Ishikawa (cell line): ENCODE measurements around the gene CCDC69.

ENCODE experiments used
- CEBPB ChIP-seq: IDR thresholded peaks from 2 replicates; pipeline ENCODE4 v1.6.1; 2012
- CREB1 ChIP-seq: IDR thresholded peaks from 2 replicates; pipeline ENCODE4 v1.6.1; 2012; ENCODE audit warnings: low read depth
- EGR1 ChIP-seq: IDR thresholded peaks from 2 replicates; pipeline ENCODE4 v1.6.1; 2012
- EP300 ChIP-seq: IDR thresholded peaks from 2 replicates; pipeline ENCODE4 v1.6.1; 2012; ENCODE audit warnings: borderline replicate concordance
- FOXM1 ChIP-seq: IDR thresholded peaks from 2 replicates; pipeline ENCODE4 v1.6.1; 2012; ENCODE audit warnings: low read depth, borderline replicate concordance
- NFIC ChIP-seq: IDR thresholded peaks from 2 replicates; pipeline ENCODE4 v1.6.1; 2012
- RAD21 ChIP-seq: IDR thresholded peaks from 2 replicates; pipeline ENCODE4 v1.6.1; 2012; ENCODE audit warnings: low read depth
- TAF1 ChIP-seq: IDR thresholded peaks from 2 replicates; pipeline ENCODE4 v1.6.1; 2012; ENCODE audit warnings: low read depth, mild to moderate bottlenecking
- TCF12 ChIP-seq: IDR thresholded peaks from 2 replicates; pipeline ENCODE4 v1.6.1; 2012; ENCODE audit warnings: low read depth
- TEAD4 ChIP-seq: IDR thresholded peaks from 2 replicates; pipeline ENCODE4 v1.6.1; 2012
- YY1 ChIP-seq: IDR thresholded peaks from 2 replicates; pipeline ENCODE4 v1.6.1; 2012; ENCODE audit warnings: low read depth
- ZBTB7A ChIP-seq: IDR thresholded peaks from 2 replicates; pipeline ENCODE4 v1.6.1; 2012; ENCODE audit warnings: low read depth
- TF ChIP-seq, protein P1 (sequence below): IDR thresholded peaks from 2 replicates; pipeline ENCODE4 v1.6.1; 2012; ENCODE audit warnings: low read depth, mild to moderate bottlenecking
- TF ChIP-seq, protein P2 (sequence below): IDR thresholded peaks from 2 replicates; pipeline ENCODE4 v1.6.1; 2012
- TF ChIP-seq, protein P3 (sequence below): IDR thresholded peaks from 2 replicates; pipeline ENCODE4 v1.6.1; 2012

The CCDC69 gene

DNA sequence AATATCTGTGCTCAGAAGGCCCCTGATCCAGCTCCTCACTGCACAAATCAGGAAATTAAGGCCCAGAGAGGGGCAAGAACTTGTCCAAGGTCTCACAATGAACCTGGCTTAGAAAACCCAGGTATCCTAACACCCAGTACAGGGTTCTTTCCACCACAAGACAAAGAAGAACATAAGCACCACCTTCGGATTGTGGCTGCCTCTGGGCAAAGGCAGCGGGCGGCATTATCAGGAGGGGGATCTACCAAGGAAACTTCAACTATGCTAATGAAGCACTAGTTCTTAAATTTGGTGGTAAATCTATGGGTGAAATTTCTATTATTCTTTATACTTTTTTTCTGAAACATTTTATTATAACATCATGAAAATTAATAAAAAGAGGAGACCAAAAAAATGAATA lies 84.2 kb downstream of the CCDC69 start:
- TF ChIP-seq NFIC, result no peak
- no peak for TF ChIP-seq TCF12
- TF ChIP-seq, protein P1, sequence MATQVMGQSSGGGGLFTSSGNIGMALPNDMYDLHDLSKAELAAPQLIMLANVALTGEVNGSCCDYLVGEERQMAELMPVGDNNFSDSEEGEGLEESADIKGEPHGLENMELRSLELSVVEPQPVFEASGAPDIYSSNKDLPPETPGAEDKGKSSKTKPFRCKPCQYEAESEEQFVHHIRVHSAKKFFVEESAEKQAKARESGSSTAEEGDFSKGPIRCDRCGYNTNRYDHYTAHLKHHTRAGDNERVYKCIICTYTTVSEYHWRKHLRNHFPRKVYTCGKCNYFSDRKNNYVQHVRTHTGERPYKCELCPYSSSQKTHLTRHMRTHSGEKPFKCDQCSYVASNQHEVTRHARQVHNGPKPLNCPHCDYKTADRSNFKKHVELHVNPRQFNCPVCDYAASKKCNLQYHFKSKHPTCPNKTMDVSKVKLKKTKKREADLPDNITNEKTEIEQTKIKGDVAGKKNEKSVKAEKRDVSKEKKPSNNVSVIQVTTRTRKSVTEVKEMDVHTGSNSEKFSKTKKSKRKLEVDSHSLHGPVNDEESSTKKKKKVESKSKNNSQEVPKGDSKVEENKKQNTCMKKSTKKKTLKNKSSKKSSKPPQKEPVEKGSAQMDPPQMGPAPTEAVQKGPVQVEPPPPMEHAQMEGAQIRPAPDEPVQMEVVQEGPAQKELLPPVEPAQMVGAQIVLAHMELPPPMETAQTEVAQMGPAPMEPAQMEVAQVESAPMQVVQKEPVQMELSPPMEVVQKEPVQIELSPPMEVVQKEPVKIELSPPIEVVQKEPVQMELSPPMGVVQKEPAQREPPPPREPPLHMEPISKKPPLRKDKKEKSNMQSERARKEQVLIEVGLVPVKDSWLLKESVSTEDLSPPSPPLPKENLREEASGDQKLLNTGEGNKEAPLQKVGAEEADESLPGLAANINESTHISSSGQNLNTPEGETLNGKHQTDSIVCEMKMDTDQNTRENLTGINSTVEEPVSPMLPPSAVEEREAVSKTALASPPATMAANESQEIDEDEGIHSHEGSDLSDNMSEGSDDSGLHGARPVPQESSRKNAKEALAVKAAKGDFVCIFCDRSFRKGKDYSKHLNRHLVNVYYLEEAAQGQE, result no peak
- no peak for TF ChIP-seq TEAD4
- TF ChIP-seq, protein P2, sequence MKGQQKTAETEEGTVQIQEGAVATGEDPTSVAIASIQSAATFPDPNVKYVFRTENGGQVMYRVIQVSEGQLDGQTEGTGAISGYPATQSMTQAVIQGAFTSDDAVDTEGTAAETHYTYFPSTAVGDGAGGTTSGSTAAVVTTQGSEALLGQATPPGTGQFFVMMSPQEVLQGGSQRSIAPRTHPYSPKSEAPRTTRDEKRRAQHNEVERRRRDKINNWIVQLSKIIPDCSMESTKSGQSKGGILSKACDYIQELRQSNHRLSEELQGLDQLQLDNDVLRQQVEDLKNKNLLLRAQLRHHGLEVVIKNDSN, result no peak
- no peak for TF ChIP-seq EGR1
- TF ChIP-seq YY1, result no peak
- TF ChIP-seq RAD21, result no peak
- TF ChIP-seq CREB1, result no peak
- no peak for TF ChIP-seq TAF1
- no peak for TF ChIP-seq EP300
- no peak for TF ChIP-seq ZBTB7A
- no peak for TF ChIP-seq CEBPB
- TF ChIP-seq, protein P3, sequence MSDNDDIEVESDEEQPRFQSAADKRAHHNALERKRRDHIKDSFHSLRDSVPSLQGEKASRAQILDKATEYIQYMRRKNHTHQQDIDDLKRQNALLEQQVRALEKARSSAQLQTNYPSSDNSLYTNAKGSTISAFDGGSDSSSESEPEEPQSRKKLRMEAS, result no peak
- TF ChIP-seq FOXM1, result no peak

DNA sequence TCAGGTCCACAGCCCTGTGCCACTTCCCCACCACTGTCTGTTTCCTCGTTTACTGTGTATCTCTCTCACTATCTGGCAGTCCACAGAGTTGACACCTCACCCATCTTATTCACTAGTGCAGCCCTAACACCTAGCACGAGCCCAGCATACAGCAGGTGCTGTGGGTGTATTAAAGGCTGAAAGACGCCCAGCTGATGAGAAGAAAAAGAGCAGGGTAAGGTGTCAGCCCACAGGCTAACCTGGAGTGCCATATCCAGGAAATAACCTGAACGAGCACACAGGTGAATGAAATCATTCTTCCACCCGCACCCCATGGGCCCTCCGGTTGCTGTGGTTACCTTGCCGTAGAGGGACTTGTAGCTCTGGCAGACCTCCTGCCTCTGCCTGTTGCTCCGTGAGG lies 84.9 kb downstream of the CCDC69 start:
- TF ChIP-seq, protein P3, result no peak
- TF ChIP-seq YY1, result no peak
- no peak for TF ChIP-seq TCF12
- TF ChIP-seq EP300, result no peak
- TF ChIP-seq ZBTB7A, result no peak
- TF ChIP-seq, protein P2, result no peak
- TF ChIP-seq CEBPB, result no peak
- TF ChIP-seq, protein P1, result no peak
- no peak for TF ChIP-seq NFIC
- no peak for TF ChIP-seq EGR1
- no peak for TF ChIP-seq TAF1
- no peak for TF ChIP-seq TEAD4
- no peak for TF ChIP-seq RAD21

DNA sequence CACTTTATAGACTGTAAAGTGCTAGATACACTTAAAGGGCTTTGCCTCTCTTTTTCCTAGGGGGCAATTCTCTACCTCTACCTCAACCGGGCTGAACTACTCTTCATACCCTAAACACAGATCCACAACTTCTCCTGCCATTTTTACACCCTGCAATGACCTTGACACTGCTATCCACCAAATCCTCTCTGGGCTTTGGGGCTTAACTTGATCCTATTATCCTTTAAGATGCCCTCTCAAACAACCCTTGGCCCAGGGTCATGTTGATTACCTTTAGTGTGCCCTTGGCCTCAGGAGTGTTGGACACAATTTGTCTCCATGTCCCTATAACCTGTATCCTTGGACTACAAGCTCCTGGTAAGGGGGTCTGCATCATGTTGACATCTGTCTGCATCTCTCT lies 85.8 kb downstream of the CCDC69 start:
- no peak for TF ChIP-seq CEBPB
- no peak for TF ChIP-seq CREB1
- no peak for TF ChIP-seq RAD21
- no peak for TF ChIP-seq YY1

DNA sequence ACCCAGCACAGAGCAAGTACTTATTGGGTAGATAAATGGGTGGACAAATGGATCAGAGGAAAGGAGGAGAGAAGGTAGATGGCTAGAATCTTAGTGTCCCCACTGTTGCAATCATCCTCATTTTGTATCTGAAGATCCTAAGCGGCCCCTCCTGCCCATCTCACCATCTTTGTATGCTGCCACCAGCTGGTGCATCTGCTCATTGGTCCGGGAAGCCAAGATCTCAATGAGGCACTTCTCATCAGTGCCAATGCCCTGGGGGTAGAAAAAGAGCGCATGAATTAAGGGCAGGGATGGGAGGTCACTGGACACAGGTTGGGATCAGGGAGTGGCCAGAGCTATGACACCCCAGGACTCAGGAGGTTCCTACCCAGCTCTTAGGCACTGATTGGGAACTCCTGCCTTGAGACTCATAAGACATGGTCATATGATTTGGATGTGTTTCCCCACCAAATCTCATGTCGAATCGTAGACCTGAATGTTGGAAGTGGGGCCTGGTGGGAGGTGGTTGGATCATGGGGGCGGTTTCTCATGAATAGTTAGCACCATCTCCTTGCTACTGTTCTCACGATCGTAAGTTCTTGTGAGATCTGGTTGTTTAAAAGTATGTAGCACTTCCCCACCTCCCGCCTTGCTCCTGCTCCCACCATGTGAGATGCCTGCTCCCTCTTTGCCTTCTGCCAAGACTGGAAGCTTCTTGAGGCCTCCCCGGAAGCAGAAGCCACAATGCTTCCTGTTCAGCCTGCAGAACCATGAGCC lies 86.6 kb downstream of the CCDC69 start:
- TF ChIP-seq TCF12 (no peak), CEBPB (no peak), ZBTB7A (no peak), RAD21 (no peak), NFIC (no peak), TAF1 (no peak), FOXM1 (no peak), YY1 (no peak), EGR1 (no peak), TEAD4 (no peak), EP300 (no peak), CREB1 (no peak)
- TF ChIP-seq, protein P2, result no peak
- TF ChIP-seq, protein P3, result no peak
- TF ChIP-seq, protein P1, result no peak
